Measurements from ENCODE around the gene CATSPER1.

CATSPER1 gene

GRCh38 chr11:66002648-66003225 is 23.5 kb downstream of the CATSPER1 start:
- no peak for DNase-seq

GRCh38 chr11:66001942-66002647 is 24.2 kb downstream of the CATSPER1 start, which contains the start of the genes BANF1 and EIF1AD:
TSS of gene BANF1 (plus strand) at chr11:66002503. CDS start at chr11:66003251, 748 bp downstream.
TSS of gene EIF1AD (minus strand) at chr11:66002157. CDS start at chr11:66000389, 1,768 bp downstream.
- DNase-seq = peak; percentile 91

- no peak for DNase-seq
Measured at GRCh38 chr11:65997286-65997685, 29.0 kb downstream of the CATSPER1 start.

- DNase-seq = no peak
Measured at GRCh38 chr11:65992056-65992455, 34.2 kb downstream of the CATSPER1 start.

- DNase-seq = peak; percentile 88
Measured at GRCh38 chr11:65988791-65989592, 37.3 kb downstream of the CATSPER1 start.

- no peak for DNase-seq
Measured at GRCh38 chr11:65987336-65987735, 38.9 kb downstream of the CATSPER1 start.

GRCh38 chr11:65983589-65983987 is 42.7 kb downstream of the CATSPER1 start:
- DNase-seq = no peak

- no peak for DNase-seq
Measured at GRCh38 chr11:65982824-65983588, 43.3 kb downstream of the CATSPER1 start.

- DNase-seq = no peak
Measured at GRCh38 chr11:65981972-65982823, 44.1 kb downstream of the CATSPER1 start.

DNA sequence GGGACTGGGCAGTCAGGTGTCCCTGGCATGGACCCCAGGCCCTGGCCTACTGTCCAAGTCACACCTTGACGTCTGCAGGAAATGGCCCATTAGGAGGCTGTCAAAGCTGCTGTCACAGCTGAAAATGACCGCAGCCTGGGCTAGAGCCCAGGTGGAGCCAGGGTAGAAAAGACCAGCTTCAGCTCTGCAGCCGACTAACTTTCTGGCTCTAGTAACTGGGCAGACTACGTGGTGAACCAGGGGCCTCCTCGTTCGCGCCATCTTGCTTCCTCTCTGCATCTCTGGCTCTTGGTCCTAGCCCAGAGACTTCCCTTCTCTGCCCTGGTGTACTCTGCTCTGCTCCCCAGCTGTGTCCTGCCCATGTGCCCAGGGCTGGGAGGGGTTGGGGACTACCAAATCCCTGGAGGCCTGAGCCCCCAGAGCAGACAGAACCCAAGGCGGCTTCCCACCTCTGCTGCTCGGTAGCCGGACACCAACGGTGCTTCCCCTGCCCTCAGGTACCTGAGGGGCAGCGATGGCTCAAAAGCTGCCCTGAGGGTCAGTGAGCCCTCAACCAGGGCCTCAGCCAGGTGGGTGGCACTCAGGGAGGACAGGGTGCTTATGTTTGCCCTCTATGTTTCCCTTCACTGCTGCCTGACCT is 45.1 kb downstream of the CATSPER1 start:
- no peak for DNase-seq

GRCh38 chr11:65979261-65979759 is 47.0 kb downstream of the CATSPER1 start:
- DNase-seq = no peak

- no peak for DNase-seq
Measured at GRCh38 chr11:65978391-65979238, 47.7 kb downstream of the CATSPER1 start.

DNA sequence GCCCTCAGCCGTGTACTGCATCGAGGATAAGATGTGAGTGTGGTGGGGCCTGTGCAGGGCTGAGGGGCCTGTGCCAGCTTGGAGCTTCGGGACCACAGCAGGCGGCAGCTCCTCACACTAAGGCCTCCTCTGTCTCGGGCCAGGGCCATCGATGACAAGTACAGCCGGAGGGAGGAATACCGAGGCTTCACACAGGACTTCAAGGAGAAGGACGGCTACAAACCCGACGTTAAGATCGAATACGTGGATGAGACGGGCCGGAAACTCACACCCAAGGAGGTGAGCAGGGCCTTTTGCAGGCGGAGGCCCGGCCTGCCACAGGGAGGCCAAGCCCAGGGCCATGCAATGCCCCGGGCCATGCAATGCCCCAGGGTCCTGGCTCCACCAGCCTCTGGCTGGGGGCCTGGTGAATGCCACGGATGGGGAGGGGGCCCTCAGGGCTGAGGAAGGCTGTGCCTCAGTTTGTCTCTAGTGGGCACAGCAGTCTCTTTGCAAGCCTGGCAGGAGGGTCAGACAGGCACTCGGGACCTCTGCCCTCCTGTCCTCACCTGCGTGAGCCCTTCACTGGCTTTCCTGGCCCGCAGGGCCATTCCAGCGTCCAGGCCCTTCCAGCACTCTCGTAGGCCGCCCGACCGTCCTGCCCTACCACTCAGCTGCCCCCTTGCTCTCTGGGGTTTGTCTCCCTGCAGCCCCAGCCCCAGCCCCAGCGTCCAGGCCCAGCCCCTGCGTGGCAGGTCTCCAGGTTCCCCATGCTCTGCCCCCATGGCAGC is 48.5 kb downstream of the CATSPER1 start:
- no peak for DNase-seq

- no peak for DNase-seq
Measured at GRCh38 chr11:65976216-65977176, 49.8 kb downstream of the CATSPER1 start.

DNA sequence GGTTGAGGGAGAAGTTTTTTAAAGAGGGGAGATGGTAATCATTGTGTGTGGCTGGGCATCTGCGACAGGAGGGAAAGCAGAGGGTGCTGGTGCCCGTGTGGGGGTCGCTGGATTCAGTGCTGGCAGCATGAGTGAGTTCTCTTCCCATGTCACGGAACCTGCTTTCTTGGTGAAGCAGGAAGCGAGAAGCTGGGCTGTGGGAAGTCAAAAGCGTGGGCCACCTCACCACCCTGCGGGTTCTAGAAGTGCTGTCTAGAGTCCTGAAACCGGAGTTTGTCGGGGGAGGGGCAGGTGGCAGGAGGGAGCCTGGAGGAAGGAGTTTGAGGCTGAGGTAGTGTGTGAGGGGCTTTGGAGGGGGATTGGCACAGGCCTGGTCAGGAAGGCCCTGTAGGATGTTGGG is 50.5 kb downstream of the CATSPER1 start:
- no peak for DNase-seq

GRCh38 chr11:65973439-65974110 is 52.7 kb downstream of the CATSPER1 start:
- DNase-seq = no peak

DNA sequence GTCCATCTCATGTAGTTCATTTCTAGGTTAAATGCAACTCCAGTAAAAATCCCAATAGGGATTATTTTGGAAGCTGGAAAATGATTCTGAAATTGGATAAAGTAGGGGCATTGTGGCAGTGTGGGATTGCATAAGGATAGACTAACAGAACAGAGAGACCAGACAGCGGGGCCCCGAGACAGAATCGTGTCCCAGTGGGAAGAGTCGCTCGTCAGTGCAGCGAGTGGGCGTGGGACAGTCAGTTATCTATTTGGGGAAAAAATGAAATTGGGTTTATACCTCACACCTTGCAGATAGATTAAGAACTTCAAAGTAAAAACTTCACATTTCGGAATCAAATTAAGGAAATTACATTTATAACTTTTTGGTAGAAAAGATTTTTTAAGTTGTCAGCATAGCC is 54.2 kb downstream of the CATSPER1 start:
- no peak for DNase-seq

All from NCI-H1417 treated with DMSO at 0.1 percent for 48 hours (cell line).